Measurements from ENCODE around the gene TSBP1.
"Not testable (repeated sequence)": the region's sequence is repeated elsewhere in the genome, so short reads cannot be mapped to it uniquely, and the experiment has no call there.

TSBP1 gene

GRCh38 chr6:32379545-32379944 is 7.8 kb upstream of the TSBP1 start:
- no peak for DNase-seq (ENCODE audit: low read depth in 1 of 2, low spot score in 1 of 2)

DNA sequence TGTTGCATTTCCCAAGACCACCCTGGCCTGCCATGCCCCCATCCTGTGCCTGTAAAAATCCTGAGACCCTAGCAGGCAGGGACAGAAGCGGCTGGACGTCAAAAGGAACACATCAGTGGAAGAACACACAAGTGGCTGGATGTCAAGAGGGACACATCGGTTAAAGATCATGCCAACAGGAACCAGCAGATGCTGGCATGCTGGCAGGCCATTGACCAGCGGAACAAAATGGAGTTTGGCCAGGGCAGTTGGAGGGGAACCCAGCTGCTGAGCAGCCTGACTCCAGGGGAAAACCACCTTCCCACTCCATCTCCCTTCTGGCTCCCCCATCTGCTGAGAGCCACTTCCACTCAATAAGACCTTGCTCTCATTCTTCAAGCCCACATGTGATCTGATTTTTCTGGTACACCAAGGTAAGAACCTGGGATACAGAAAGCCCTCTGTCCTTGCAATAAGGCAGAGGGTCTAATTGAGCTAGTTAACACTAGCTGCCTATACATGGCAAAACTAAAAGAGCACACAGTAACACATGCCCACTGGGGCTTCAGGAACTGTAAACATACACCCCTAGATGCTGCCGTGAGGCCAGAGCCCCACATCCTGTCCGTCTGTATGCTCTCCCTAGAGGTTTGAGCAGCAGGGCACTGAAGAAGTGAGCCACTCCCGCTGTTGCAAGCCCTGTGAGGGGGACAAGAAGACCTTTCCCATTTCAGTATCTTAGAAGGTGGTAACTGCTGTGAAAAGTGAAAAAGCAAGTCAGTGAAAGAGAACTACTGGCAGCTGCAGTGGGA is 4.2 kb upstream of the TSBP1 start:
- no peak for DNase-seq (ENCODE audit: low read depth in 1 of 2, low spot score in 1 of 2)

GRCh38 chr6:32371229-32371628 is 474 bp downstream of the TSBP1 start:
- no peak for DNase-seq (ENCODE audit: low read depth in 1 of 2, low spot score in 1 of 2)

GRCh38 chr6:32370505-32370904 is 1.2 kb downstream of the TSBP1 start:
- DNase-seq (ENCODE audit: low read depth in 1 of 2, low spot score in 1 of 2): no peak

- DNase-seq (ENCODE audit: low read depth in 1 of 2, low spot score in 1 of 2): no peak
Observed at GRCh38 chr6:32369660-32370059, 2.0 kb downstream of the TSBP1 start.

DNA sequence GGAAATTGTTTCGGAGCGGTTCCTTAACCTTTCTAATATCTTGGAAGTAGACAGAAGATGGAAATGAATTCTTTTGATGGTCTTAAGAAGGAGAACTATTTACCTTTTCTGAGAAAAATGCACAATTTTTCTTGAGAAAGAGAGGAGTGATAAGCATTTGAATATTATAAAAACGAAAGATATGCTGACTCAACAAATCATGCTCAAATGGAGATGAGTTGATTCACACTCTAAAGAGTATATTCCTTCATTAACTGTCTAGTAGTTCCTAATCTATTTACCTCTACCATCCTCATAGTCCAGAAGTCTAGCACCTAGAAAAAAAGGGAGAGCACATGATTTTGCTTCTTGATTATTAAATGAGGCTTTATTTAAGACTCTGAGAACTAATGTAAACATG is 4.1 kb downstream of the TSBP1 start:
- DNase-seq (ENCODE audit: low read depth in 1 of 2, low spot score in 1 of 2): no peak

GRCh38 chr6:32359225-32359624 is 12.5 kb downstream of the TSBP1 start:
- DNase-seq (ENCODE audit: low read depth in 1 of 2, low spot score in 1 of 2): not testable (repeated sequence)

DNA sequence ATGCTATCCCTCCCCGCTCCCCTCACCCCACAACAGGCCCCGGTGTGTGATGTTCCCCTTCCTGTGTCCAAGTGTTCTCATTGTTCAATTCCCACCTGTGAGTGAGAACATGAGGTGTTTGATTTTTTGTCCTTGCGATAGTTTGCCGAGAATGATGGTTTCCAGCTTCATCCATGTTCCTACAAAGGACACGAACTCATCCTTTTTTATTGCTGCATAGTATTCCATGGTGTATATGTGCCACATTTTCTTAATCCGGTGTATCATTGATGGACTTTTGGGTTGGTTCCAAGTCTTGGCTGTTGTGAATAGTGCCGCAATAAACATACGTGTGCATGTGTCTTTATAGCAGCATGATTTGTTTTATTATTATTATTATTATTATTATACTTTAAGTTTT is 13.2 kb downstream of the TSBP1 start:
- not testable (repeated sequence) for DNase-seq (ENCODE audit: low read depth in 1 of 2, low spot score in 1 of 2)

GRCh38 chr6:32355018-32355417 is 16.7 kb downstream of the TSBP1 start:
- DNase-seq (ENCODE audit: low read depth in 1 of 2, low spot score in 1 of 2): no peak

DNA sequence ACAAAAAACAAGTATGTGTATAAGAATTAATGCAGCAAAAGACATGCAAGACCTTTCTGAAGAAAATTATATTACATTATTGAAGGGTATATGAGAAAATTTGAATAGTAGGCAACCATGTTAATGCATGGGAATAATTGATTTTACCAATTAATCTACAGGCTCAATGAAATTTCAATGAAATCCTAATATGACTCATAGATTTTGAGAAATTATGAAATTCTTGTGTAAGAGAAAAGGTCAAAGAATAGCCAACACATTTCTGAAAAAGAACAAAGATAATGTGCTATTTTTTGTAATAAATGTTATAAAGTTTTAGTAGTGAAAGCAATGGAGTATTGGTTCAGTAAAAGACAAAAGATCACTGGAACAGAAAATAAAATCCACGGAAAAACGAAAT is 18.4 kb downstream of the TSBP1 start:
- no peak for DNase-seq (ENCODE audit: low read depth in 1 of 2, low spot score in 1 of 2)

DNA sequence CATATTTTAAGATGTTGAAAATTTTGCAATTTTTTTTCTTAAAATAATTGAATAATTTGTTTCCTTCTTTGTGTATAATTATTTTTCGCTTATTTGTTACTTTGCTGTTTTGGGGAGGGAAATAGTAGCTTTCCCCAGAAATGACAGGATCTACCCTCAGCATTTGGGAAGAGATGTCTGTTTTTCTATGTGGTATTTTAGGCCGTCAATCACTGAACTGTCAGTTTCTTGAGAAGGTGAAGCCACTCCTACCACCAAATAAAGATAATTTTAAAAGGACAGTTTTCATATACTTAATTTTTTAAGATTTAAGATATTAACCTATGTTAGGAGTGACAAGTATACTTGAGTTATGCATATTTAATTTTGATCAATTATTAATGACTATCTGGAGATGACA is 31.5 kb downstream of the TSBP1 start:
- no peak for DNase-seq (ENCODE audit: low read depth in 1 of 2, low spot score in 1 of 2)

- DNase-seq (ENCODE audit: low read depth in 1 of 2, low spot score in 1 of 2): no peak
Observed at GRCh38 chr6:32337186-32337805, 34.4 kb downstream of the TSBP1 start.

DNA sequence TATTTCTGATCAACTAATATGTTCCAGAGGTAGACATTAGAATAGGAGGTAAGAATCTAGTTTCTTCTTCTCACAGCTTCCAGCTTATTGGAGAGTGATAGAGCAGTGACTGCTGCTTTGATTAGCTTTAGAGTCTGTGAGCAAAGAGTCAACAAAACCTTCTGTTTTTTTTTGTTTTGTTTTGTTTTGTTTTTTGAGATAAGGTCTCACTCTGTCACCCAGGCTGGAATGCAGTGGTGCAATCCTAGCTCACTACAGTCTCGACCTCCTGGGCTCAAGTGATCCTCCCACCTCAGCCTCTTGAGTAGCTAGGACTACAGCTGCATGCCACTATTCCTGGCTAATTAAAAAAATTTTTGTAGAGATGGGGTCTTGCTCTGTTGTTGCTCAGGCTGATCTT is 39.3 kb downstream of the TSBP1 start:
- no peak for DNase-seq (ENCODE audit: low read depth in 1 of 2, low spot score in 1 of 2)

- DNase-seq (ENCODE audit: low read depth in 1 of 2, low spot score in 1 of 2): no peak
Observed at GRCh38 chr6:32329141-32329540, 42.6 kb downstream of the TSBP1 start.

DNA sequence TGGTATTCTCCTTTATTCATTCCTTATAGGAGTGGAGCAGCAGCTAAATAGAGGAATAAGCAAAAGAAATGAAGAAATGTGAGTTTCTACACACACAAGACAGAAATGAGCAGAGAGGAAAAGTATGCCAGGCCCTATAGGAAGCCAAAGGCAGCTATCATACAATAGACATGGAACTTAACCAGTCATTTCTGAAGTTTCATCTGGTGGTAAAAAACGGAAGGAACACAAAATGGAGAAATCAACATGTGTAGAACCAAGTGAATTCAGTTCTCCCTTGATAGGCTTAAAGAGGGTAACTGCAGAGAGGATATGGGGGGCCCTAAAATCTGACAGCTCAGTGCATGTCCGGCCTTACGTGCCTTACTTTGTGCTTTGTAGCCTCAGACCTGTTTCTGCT is 44.6 kb downstream of the TSBP1 start:
- no peak for DNase-seq (ENCODE audit: low read depth in 1 of 2, low spot score in 1 of 2)

DNA sequence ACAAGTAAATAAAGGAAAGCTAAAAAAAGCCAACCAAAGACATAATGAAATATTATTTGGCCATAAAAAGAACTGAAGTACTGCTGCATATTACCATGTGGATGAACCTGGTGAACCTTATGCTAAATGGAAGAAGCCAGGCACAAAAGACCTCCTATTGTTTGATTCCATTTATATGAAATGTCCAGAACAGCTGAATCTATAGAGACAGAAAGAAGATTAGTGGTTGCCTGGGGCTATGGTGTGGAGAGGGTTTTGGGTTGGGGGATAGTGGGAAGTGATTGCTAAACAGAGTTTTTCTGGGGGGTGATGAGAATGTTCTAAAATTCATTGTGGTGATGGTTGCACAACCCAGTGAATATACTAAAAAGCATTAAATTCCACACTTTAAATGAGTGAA is 53.2 kb downstream of the TSBP1 start:
- no peak for DNase-seq (ENCODE audit: low read depth in 1 of 2, low spot score in 1 of 2)

DNA sequence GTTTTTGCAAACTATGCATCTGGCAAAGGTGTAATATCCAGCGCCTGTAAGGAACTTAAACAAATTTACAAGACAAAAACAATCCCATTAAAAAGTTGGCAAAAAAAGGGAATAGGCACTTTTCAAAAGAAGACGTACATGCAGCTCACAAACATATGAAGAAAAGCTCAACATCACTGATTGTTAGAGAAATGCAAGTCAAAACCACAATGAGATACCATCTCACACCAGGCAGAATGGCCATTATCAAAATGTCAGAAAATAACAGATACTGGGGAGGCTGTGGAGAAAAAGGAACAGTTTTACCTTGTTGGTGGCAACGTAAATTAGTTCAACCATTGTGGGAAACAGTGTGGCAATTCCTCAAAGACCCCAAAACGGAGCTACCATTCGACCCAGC is 54.2 kb downstream of the TSBP1 start:
- no peak for DNase-seq (ENCODE audit: low read depth in 1 of 2, low spot score in 1 of 2)

- no peak for DNase-seq (ENCODE audit: low read depth in 1 of 2, low spot score in 1 of 2)
Observed at GRCh38 chr6:32313964-32314363, 57.7 kb downstream of the TSBP1 start.

GRCh38 chr6:32298632-32299336 is 72.9 kb downstream of the TSBP1 start:
- DNase-seq (ENCODE audit: low read depth in 1 of 2, low spot score in 1 of 2): no peak

DNA sequence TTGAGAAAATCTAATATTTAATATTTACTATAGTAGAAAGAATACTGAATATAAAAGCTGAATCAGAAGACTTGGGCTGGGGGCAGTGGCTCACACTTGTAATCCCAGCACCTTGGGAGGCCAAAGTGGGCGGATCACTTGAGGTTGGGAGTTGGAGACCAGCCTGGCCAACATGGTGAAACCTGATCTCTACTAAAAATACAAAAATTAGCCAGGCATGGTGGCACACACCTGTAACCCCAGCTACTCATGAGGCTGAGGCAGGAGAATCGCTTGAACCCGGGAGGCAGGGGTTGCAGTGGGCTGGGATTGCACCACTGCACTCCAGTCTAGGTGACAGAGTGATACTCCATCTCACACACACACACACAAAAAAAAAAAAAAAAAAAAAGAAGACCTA is 76.7 kb downstream of the TSBP1 start:
- DNase-seq (ENCODE audit: low read depth in 1 of 2, low spot score in 1 of 2): not testable (repeated sequence)

DNA sequence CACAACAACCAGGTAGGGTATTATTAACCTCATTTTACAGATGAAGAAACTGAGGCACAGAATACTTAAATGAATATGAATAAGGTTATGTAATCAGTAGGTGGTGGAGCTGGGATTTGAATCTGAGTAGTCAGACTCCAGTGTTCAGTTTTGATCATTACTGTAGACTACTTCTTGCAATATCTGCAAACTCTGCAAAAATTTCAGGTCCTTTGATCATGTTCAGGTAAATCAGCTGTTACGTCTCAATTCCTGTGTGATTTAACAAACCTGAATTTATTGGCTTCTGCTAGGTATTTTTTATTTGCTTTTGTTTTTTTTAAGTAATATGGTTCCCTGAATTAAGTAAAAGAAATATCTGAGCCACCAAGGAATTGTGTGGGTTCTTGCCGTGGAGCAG is 77.1 kb downstream of the TSBP1 start:
- no peak for DNase-seq (ENCODE audit: low read depth in 1 of 2, low spot score in 1 of 2)

DNA sequence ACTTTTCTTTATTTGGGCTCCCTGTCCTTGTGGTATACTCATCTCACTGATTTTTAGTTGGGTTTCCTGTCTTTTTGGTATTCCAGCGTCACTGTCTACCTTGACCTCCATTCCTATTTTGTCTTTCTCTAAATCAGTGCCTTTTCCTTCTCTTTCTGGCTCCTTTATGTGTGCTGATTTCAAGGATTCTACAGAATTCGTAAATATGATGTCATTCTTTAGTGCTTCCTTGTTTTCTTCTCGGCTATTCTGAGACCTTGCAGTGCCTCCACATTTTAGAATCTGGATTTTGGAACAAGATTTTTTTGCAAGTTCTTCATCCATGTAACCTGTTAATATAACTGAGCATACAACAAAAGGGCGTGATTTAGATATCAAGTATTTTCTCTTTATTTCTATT is 78.0 kb downstream of the TSBP1 start:
- no peak for DNase-seq (ENCODE audit: low read depth in 1 of 2, low spot score in 1 of 2)
